ENCODE data around the gene KRTAP5-3.
"Not testable (repeated sequence)": the region's sequence is repeated elsewhere in the genome, so short reads cannot be mapped to it uniquely, and the experiment has no call there.

Gene KRTAP5-3

DNA sequence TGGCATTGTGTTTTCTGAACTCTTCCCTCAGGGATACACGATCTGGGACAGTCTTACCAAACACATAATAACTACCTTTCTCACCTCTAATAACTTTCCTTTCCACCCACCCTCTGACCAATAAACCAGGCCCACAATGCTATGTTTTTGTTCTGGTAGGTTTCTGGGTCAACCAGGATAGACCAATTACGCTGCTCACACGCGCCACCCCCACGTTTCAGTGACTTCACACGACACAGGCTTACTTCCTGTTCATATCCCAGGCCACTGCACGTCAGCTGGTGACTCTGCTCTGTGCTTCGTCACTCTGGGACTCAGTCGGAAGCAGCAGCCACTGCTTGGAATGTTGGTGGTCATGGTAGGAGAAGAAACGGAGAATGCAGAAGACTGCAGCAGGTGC, 11.2 kb upstream of the KRTAP5-3 start:
- peak; percentile 12 for DNase-seq (ENCODE audit: low read depth)

DNA sequence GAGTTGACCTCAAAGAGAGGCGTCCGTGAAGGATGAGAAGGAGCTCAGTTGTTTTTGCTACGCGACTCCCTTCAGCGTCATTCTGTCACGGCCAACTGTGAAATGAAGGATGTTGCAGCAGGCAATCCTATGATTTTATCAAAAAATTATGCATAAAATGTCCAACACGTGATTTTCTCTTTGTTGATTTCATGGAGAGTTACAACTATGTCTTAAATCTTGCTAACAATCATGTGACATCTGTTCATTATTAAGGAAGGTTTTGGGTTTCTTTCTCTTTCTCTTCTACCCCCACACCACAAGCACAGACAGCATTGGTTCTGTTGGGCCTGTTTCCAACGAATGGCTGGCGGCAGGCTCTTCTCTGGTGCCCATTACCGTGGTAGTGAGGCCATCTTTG, 10.0 kb upstream of the KRTAP5-3 start:
- DNase-seq (ENCODE audit: low read depth), result no peak

DNA sequence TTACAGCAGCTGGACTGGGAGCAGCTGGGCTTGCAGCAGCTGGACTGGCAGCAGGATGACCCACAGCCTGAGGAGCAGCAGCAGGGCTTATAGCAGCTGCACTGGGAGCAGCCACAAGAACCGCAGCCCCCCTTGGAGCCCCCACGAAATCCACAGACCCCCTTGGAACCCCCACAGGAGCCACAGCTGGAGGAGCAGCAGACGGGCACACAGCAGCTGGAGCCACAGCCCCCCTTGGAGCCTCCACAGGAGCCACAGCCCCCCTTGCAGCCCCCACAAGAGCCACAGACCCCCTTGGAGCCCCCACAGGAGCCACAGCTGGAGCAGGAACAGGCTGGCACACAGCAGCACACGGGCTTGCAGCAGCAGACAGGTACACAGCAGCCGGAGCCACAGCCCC, 362 bp downstream of the KRTAP5-3 start:
- DNase-seq (ENCODE audit: low read depth), result not testable (repeated sequence)

DNA sequence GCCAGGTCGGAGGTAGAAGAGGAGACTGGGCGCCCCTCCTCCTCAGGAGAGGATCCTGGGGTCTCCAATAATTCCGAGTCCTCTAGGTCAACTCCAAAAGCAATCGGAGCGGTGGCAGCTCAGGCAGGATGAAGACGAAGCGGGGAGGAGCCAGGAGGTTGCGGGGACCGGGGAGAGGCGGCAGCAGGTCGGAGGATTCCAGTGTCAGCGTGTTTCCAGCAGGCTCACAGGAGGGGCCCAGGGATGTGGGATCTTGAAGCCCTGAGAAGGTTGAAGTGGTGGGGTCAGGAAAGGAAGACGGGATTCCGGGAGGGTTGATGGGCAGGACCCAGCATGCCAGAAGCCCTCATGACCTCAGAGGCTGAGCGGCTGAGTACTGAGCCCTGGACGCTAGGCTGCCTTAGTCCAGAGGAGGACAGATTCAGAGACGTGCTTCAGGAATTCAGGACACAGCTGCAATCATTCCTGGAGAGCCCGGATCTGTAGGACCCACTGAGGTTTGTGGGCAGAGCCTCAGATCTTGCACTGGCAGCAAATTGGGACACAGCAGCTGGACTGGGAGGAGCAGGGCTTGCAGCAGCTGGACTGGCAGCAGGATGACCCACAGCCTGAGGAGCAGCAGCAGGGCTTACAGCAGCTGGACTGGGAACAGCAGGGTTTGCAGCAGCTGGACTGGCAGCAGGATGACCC, 962 bp downstream of the KRTAP5-3 start:
- not testable (repeated sequence) for DNase-seq (ENCODE audit: low read depth)

DNA sequence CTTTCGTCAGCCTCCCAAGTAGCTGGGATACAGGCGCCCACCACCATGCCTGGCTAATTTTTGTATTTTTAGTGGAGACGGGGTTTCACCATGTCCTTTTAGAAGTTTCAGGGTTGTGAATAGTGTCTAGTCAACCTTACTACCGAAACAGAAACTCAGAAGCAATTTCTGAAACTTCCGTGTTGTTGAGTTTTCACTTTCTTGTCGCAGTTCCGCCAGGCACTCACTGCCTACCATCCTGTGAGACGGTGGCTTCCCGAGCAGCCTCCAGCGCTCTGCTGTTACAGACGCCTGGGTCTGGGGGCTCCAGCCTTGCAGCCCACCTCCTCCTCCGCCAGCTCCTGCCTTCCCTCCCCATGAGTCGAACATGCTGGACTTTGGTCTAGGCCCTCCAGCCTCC, 2.3 kb downstream of the KRTAP5-3 start:
- DNase-seq (ENCODE audit: low read depth), result not testable (repeated sequence)

DNA sequence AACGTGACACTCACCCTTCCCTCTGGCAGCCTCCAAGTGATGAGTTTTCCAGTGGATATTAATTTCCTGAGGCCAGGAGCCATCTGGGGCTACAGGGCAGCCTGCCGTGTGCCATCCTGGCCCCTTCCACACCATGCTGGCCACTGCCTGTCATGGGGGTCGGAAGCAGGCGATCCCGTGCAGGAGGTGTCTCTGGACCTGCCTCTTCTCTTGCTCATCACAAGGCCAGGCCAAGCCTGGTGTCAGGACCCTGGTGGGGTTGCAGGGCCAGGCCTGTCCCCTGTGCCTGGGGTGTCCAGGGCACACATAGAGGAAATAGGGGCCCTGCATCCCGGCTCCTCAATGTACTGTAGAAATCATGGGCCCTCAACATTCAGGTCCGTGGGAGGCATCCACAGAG, 3.6 kb downstream of the KRTAP5-3 start:
- no peak for DNase-seq (ENCODE audit: low read depth)

DNA sequence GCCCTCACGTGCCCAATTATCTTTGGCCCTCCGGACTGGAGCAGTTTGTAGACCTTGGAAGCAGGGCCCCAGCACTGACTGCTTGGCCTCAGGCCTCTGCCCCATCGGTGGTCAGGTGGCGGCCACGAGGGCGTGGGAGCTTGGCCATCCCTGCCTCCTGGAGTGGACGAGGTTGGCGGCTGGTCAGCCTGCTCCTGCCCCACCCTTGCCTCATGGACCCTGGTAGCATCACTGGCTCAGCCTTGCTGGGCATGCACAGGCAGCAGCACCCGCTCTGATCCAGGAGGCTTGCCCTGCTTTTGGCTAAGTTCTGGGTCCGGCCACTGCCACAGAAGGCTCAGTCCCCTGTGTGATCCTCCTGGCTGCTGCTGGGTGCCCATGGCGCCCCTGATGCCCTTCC, 4.1 kb downstream of the KRTAP5-3 start:
- DNase-seq (ENCODE audit: low read depth), result no peak

DNA sequence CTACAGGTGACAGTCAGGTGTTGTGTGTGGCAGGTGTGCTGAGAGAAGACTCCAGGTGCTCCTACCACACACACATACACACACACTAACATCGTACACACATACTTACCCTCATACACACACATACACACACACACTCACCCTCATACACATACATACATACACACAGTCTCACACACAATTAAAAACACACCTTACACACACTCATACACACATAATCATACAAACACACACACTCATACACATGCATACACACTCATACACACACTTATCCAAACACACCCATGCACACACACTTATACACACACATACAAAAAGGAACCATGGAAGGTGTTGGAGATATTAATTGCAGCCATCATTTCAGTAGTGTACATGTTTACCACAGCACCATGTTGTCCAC, 4.6 kb downstream of the KRTAP5-3 start:
- DNase-seq (ENCODE audit: low read depth), result no peak

DNA sequence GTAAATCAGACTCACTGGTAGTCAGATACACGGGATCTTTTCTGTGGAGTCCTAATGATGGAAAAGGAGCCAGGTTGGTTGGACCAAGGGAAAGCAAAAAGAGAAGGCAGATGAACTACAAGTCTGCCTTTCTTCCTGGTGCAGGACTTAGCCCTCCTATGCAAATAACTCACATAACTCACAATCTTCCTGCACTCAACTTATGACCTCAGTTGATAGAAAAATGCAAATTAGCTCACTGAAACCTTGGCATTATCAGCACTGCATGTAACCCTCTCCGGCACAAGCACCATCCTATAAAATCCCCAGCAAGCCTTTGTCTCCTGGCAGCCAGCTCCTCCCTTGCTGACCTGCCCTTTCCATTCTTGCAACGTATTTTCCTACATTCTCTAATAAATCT, 6.6 kb downstream of the KRTAP5-3 start:
- not testable (repeated sequence) for DNase-seq (ENCODE audit: low read depth)

DNA sequence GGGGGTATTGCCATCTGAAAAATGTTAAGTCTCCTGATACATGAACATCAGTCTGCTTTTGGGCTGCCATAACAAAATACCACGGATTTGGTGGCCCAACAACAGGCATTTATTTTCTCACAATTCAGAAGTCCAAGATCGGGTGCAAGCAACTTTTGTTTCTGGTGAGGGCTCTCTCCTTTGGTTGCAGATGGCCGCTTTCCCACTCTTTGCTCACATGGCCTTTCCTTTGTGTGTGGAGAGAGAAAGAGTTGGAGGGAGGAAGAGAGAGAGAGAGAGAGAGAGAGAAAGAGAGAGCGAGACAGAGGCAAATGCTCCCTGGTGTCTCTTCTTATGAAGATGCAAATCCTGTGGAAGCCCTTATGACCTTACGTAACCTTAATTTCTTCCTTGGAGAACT, 7.6 kb downstream of the KRTAP5-3 start:
- DNase-seq (ENCODE audit: low read depth), result no peak

DNA sequence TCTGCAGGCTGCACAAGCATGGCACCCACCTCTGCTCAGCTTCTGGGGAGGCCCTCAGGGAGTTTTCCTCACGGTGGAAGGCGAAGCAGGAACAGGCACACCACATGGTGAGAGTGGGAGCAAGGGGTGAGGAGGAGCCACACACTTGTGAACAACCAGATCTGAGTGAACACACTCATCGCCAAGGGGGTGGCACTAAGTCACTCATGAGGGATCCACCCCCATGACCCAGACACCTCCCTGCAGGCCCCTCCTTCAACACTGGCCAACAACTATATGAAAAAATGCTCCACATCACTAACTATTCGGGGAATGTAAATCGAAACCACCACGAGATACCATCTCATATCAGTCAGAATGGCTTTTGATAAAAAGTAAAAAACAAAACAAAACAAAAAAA, 9.4 kb downstream of the KRTAP5-3 start:
- no peak for DNase-seq (ENCODE audit: low read depth)

DNA sequence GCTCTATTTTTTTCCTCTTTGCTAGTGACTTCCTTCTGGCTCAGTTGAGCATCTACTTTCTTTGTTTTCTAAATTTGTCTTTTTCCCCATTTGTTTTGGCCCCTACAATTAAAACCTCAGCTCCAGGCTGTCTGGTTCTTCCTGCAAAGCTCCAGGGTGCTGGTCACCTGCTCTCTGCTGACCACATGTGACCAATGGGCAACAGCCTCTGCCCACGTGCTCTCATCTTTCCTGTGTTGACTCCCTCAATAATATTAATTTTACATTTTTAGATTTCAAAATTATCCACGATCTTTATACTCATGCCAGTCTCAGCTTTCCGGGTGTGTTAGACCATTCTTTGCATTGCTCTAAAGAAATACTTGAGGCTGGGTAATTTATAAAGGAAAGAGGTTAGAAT, 9.9 kb downstream of the KRTAP5-3 start:
- not testable (repeated sequence) for DNase-seq (ENCODE audit: low read depth)

DNA sequence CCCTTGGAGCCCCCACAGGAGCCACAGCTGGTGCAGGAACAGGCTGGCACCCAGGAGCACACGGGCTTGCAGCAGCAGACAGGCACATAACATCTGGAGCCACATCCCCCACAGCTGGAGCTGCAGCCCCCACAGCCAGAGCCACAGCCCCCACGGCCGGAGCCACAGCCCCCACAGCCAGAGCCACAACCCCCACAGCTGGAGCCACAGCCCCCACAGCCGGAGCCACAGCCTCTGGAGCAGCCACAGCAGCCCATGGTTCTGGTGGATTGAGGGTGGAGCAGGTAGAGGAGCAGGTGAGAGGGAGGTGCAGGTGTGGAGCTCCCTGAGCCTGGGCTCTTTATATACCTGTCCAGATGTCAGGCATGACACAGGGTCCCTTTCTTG, 10.3 kb downstream of the KRTAP5-3 start, which contains the start of gene KRTAP5-2:
Gene KRTAP5-2, minus strand, starts transcription at position 301 of the 387 bp plus-strand sequence. Its CDS starts 44 bp downstream, at position 257.
- DNase-seq (ENCODE audit: low read depth), result no peak

DNA sequence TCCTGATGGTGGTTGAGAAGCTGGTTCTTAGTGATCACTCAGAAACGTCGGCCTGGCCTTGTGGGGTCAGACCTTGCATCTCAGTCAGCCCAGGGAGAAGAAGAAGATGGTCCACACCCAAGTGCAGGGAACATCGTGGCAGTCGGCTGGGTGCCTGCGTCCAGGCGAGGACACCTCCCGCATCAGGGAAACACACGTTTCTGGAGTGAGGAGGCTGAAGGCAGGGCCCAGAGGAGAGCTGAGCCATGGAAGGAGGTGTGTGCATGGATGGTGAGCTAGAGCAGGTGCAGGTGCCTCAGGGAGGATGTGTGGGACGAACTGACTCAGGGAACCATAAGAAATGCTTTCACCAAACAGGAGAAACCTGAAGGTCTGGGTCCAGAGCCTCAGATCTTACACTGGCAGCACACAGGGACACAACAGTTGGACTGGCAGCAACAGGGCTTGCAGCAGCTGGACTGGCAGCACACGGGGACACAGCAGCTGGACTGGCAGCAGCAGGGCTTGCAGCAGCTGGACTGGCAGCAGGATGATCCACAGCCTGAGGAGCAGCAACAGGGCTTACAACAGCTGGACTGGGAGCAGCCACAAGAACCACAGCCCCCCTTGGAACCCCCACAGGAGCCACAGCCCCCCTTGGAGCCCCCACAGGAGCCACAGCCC, 10.8 kb downstream of the KRTAP5-3 start:
- DNase-seq (ENCODE audit: low read depth), result no peak

DNA sequence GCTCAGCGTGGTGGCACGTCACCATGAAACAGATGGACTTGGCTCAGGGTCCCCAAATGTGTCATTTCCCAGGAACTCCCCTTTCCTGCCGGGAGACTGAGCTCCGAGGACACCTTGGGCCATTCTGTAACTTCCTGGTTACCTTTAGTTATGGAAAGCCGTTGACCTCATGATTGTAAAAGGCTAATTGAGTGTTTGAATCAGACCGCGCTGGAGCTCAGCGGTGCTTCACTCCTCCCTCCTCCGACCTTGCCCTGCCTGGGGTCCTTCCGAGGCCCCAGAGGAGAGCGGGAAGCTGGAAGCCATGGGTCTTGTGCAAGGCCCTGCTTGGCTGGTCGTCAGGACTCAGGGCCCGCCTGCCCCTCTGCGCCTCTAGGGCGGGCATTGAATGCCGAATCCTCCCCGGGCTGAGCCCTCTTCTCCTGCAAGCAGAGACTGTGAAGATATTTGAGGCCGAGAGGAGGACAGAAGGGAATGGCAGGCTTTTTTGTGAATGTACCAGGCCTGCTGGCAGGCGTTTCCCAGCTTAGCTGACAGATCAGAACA, 11.6 kb downstream of the KRTAP5-3 start:
- not testable (repeated sequence) for DNase-seq (ENCODE audit: low read depth)

DNA sequence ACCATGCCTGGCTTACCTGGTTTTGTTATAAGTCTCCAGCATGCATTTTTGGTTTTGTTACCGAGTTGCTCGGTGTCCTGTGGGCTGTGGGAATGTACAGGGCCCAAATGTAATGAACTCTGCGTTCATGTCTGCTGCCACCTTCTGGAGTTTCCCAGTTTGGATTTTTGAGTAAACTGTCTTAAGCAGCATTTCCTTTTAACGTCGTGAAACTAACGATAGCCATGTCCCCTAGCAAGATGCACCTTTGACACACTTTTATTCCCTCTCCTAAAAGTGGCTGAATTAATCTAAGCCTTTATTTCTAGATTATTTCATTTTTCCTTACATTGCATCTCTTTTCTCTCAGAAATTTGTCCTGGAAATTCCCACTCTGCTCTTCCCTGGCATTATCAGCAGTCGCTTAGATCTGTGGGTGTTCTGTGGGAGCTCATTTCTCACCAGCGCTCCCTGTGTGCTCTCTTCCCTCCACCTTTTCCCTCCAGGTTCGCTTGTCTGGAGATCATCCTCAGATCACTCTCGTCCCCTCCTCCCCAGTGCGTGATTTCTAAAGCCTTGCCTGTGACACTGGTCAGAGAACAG, 12.2 kb downstream of the KRTAP5-3 start:
- DNase-seq (ENCODE audit: low read depth), result not testable (repeated sequence)

DNA sequence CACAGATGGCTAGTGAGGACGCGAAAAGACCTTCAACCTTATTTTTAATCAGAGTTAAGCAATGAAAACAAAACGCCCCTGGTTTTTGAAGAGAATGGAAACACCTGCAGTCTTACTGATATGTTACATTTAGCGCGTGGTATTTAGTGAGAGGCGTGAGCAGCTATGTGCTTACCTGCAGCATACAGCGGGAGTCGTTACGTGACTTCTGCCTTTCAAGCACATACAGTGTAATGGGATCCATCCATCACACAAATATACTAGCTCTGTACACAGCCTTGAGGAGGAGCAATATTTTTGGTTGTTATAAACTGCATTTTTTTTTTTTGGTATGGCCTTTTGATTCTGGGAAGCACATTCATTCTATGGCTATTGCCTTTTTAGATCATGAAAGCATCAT, 15.6 kb downstream of the KRTAP5-3 start:
- DNase-seq (ENCODE audit: low read depth), result no peak

DNA sequence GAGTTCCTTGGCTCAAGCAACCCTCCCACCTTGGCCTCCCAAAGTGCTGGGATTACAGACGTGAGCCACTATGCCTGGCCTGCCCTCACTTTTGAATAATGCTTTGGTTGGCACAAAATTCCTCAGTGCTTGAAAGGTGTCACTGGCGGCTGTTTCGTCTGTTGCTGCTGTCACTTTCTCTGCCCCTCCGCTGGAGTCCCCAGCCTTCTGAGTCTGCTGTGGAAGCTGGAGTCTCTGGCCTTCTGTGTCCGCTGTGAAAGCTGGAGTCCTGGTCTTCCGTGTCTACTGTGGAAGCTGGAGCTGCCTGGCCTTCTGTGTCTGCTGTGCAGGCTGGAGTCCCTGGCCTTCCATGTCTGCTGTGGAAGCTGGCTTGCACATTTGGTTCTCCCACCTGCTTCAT, 18.3 kb downstream of the KRTAP5-3 start:
- DNase-seq (ENCODE audit: low read depth), result no peak

DNA sequence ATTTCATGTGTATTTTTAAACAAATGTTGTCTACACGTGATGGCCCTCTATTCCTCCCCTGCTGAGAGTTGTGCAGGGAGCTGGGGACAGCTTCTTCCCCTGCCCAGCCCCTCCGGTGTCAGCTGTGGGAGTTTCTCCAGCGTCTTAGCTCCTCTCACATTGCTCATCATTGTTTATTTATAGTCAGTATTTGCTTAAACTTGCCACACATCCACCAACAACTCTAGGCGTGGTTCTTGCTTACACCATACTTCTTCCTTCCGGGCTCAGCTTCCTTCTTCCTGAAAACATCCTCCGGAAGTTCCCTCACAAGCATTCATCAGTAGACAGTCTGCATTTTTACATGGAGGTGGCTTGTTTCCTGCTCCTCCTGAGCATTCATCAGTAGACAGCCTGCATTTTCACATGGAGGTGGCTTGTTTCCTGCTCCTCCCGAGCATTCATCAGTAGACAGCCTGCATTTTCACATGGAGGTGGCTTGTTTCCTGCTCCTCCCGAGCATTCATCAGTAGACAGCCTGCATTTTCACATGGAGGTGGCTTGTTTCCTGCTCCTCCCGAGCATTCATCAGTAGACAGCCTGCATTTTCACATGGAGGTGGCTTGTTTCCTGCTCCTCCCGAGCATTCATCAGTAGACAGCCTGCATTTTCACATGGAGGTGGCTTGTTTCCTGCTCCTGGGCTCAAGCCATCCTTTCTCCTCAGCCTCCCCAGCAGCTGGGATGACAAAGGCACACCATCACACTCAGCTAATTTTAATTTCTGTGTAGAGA, 18.9 kb downstream of the KRTAP5-3 start:
- DNase-seq (ENCODE audit: low read depth), result not testable (repeated sequence)

DNA sequence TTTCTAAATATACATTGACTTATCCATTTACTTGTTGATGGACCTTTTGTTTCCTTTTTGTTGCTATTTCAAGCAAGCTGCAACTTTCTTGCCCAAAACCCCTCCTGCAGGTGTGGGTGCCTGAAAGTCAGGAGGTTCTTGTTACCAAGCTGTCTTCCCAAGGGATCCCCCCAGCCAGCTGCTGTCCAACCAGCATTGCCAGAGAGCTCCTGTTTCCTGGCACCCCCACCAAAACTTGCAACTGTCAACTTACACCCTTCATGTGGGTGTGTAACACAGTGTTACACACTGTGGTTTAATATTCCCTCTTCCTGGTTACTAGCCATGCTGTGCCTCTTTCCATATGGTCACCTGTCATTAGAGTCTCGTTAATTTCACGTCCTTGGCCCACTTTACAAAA, 21.6 kb downstream of the KRTAP5-3 start:
- no peak for DNase-seq (ENCODE audit: low read depth)

DNA sequence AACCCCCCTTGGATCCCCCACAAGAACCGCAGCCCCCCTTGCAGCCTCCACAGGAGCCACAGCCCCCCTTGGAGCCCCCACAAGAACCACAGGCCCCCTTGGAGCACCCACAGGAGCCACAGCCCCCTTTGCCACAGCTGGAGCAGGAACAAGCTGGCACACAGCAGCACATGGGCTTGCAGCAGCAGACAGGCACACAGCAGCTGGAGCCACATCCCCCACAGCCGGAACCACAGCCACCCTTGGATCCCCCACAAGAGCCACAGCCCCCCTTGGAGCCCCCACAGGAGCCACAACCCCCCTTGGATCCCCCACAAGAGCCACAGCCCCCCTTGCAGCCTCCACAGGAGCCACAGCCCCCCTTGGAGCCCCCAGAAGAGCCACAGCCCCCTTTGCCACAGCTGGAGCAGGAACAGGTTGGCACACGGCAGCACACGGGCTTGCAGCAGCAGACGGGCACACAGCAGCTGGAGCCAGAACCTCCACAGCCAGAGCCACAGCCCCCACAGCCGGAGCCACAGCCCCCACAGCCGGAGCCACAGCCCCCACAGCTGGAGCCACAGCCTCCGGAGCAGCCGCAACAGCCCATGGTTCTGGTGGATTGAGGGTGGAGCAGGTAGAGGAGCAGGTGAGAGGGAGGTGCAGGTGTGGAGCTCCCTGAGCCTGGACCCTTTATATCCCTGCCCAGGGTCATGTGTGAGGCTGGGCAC, 23.4 kb downstream of the KRTAP5-3 start, which contains the start of gene KRTAP5-1:
Gene KRTAP5-1, minus strand, starts transcription at position 623 of the 710 bp plus-strand sequence. Its CDS starts 34 bp downstream, at position 589.
- DNase-seq (ENCODE audit: low read depth), result not testable (repeated sequence)

Data from T follicular helper cell (primary cell).